GM10266 (cell line): ENCODE measurements around the gene THSD4.

Experiments used
- DNase-seq: peaks from one replicate; pipeline ENCODE4 v3.0.0; 2012; ENCODE audit errors: extremely low spot score
- CTCF ChIP-seq: IDR thresholded peaks from 2 replicates; pipeline ENCODE4 v1.5.1; 2012; ENCODE audit warnings: mild to moderate bottlenecking, low read depth; ENCODE audit not compliant: control insufficient read depth, insufficient read depth; ENCODE audit errors: missing control alignments

THSD4 gene

GRCh38 chr15:71385457-71385856 is 270.2 kb downstream of the THSD4 start:
- TF ChIP-seq CTCF, result no peak
- DNase-seq, result no peak

- no peak for DNase-seq
Observed at GRCh38 chr15:71386005-71386404, 270.7 kb downstream of the THSD4 start.

GRCh38 chr15:71386448-71387236 is 271.4 kb downstream of the THSD4 start:
- DNase-seq, result no peak
- TF ChIP-seq CTCF, result no peak

More at GRCh38 chr15:71386005-71386404, 270.7 kb downstream of the THSD4 start:
- TF ChIP-seq CTCF, result no peak

- DNase-seq, result no peak
- TF ChIP-seq CTCF, result no peak
Observed at GRCh38 chr15:71387810-71388209, 272.5 kb downstream of the THSD4 start.

- no peak for DNase-seq
- TF ChIP-seq CTCF, result no peak
Observed at GRCh38 chr15:71390096-71390495, 274.8 kb downstream of the THSD4 start.

GRCh38 chr15:71391421-71392088 is 276.3 kb downstream of the THSD4 start:
- no peak for TF ChIP-seq CTCF
- no peak for DNase-seq

- no peak for TF ChIP-seq CTCF
- DNase-seq, result no peak
Observed at GRCh38 chr15:71392861-71393283, 277.6 kb downstream of the THSD4 start.
